GM23338 (cell line): ENCODE results near the gene ATP4A. TPM values are rescaled to one million over a fixed set of nuclear protein-coding genes. Genes with fewer than 3 reads are reported as not detected.
A peak's percentile ranks its signal among the peaks of the same experiment; 100 is the strongest.

Experiments
- ATAC-seq: fragments of 200-7000 bp; cut with Tn5 transposase; 3 replicates; pipeline ENCODE4 v1.9.1; 2020
- DNase-seq: peaks from one replicate; pipeline ENCODE4 v3.0.0-alpha.2; 2015; ENCODE audit warnings: low spot score
- H2AFZ ChIP-seq: fragments of 200-600 bp; sonication (generic); 2 replicates; pipeline ENCODE4 v1.8.0; 2016; ENCODE audit warnings: antibody characterized with exemption, mild to moderate bottlenecking, moderate library complexity
- H3F3A ChIP-seq: fragments of 200-600 bp; sonication (generic); replicated peaks from 2 replicates; pipeline ENCODE4 v1.8.0; 2017; ENCODE audit warnings: antibody characterized with exemption, mixed run types, low read depth
- H3K27ac ChIP-seq: fragments of 200-600 bp; sonication (generic); 2 replicates; pipeline ENCODE4 v1.6.1; 2016; ENCODE audit warnings: low read depth
- H3K27me3 ChIP-seq: fragments of 200-600 bp; sonication (generic); 2 replicates; pipeline ENCODE4 v1.8.0; 2016; ENCODE audit warnings: mild to moderate bottlenecking, mixed run types, moderate library complexity; ENCODE audit not compliant: insufficient read depth
- H3K36me3 ChIP-seq: fragments of 200-600 bp; sonication (generic); 2 replicates; pipeline ENCODE4 v1.8.0; 2016; ENCODE audit warnings: mild to moderate bottlenecking; ENCODE audit not compliant: insufficient read depth
- H3K4me1 ChIP-seq: fragments of 200-600 bp; sonication (generic); 2 replicates; pipeline ENCODE4 v1.8.0; 2016; ENCODE audit warnings: mild to moderate bottlenecking, moderate library complexity; ENCODE audit not compliant: insufficient read depth
- H3K4me2 ChIP-seq: fragments of 200-600 bp; sonication (generic); 2 replicates; pipeline ENCODE4 v1.7.1; 2017; ENCODE audit warnings: mixed run types
- H3K4me3 ChIP-seq: fragments of 200-600 bp; sonication (generic); 2 replicates; pipeline ENCODE4 v1.6.1; 2016; ENCODE audit warnings: mixed run types
- H3K79me2 ChIP-seq: fragments of 200-600 bp; sonication (generic); replicated peaks from 2 replicates; pipeline ENCODE4 v1.8.0; 2017; ENCODE audit warnings: mild to moderate bottlenecking; ENCODE audit not compliant: insufficient read depth
- H3K9me2 ChIP-seq: fragments of 200-600 bp; sonication (generic); 2 replicates; pipeline ENCODE4 v1.8.0; 2017; ENCODE audit not compliant: insufficient read depth
- H4K20me1 ChIP-seq: fragments of 200-600 bp; sonication (generic); replicated peaks from 2 replicates; pipeline ENCODE4 v1.8.0; 2017; ENCODE audit warnings: mild to moderate bottlenecking; ENCODE audit not compliant: insufficient read depth
- H3K27ac Mint-ChIP-seq: 2 replicates; pipeline ENCODE4 v1.8.0; 2020; ENCODE audit warnings: inconsistent platforms, mild to moderate bottlenecking, moderate library complexity, mixed read lengths
- H3K27me3 Mint-ChIP-seq: 3 replicates; pipeline ENCODE4 v1.8.0; 2022; ENCODE audit warnings: low read depth, mild to moderate bottlenecking, moderate library complexity, mixed read lengths, inconsistent platforms; ENCODE audit not compliant: insufficient read depth, poor library complexity
- H3K36me3 Mint-ChIP-seq: 3 replicates; pipeline ENCODE4 v1.8.0; 2021; ENCODE audit warnings: low read depth, mild to moderate bottlenecking, inconsistent platforms, moderate library complexity, mixed read lengths
- H3K4me1 Mint-ChIP-seq: 3 replicates; pipeline ENCODE4 v1.8.0; 2020; ENCODE audit warnings: mild to moderate bottlenecking, inconsistent platforms, mixed read lengths
- H3K4me3 Mint-ChIP-seq: 3 replicates; pipeline ENCODE4 v1.8.0; 2021; ENCODE audit warnings: moderate library complexity, mild to moderate bottlenecking, inconsistent platforms, mixed read lengths
- H3K9me3 Mint-ChIP-seq: 3 replicates; pipeline ENCODE4 v1.8.0; 2020; ENCODE audit warnings: moderate library complexity, mild to moderate bottlenecking, inconsistent platforms, mixed read lengths
- CREB1 ChIP-seq: fragments of 250-450 bp; sonication (Bioruptor Pico); IDR thresholded peaks from 2 replicates; pipeline ENCODE4 v1.5.0; 2020; ENCODE audit warnings: low read depth, mild to moderate bottlenecking, moderate library complexity
- JUNB ChIP-seq: IDR thresholded peaks from one replicate; pipeline ENCODE4 v1.6.1; 2016; ENCODE audit warnings: antibody characterized with exemption; ENCODE audit not compliant: unreplicated experiment
- POLR2AphosphoS5 ChIP-seq: IDR thresholded peaks from 2 replicates; pipeline ENCODE4 v1.6.1; 2016; ENCODE audit warnings: antibody characterized with exemption, low read depth
- ZNF114 ChIP-seq: fragments of 250-450 bp; sonication (Bioruptor Pico); IDR thresholded peaks from 2 replicates; pipeline ENCODE4 v1.5.0; 2020; ENCODE audit warnings: mild to moderate bottlenecking, moderate library complexity
- polyA plus RNA-seq: library from polyadenylated mRNA; unstranded; fragments of >200 nt; fragmentation: Nextera tagmentation; extraction: Ambion mirVana; gene quantifications from 2 replicates; pipeline ENCODE4 v1.2.1, GENCODE V29; 2016
- total RNA-seq: library from RNA; depleted of rRNA; stranded (reverse); fragments of >200 nt; shearing (Covaris generic); gene quantifications from 2 replicates; pipeline ENCODE4 v1.2.3, GENCODE V29; 2014
- TF ChIP-seq, protein P1 (sequence below): IDR thresholded peaks from one replicate; pipeline ENCODE4 v1.6.1; 2018; ENCODE audit warnings: antibody characterized with exemption; ENCODE audit not compliant: unreplicated experiment
- TF ChIP-seq, protein P2 (sequence below): fragments of 250-450 bp; sonication (Bioruptor Pico); IDR thresholded peaks from 2 replicates; pipeline ENCODE4 v1.5.0; 2020; ENCODE audit warnings: mild to moderate bottlenecking, moderate library complexity
- TF ChIP-seq, protein P3 (sequence below), 2 experiments: fragments of 200-600 bp in 1 of 2; sonication (generic) in 1 of 2; conservative IDR thresholded peaks; 2 replicates each; pipeline versions ENCODE4 v1.5.1 to v1.6.1; 2016 to 2017; ENCODE audit warnings: antibody characterized with exemption in 2 of 2, low read depth in 2 of 2, mild to moderate bottlenecking in 2 of 2, moderate library complexity in 1 of 2

Gene ATP4A
- total and polyA plus RNA-seq, 2 experiments from 2014 or later, result 0.61 to 0.63 TPM

DNA sequence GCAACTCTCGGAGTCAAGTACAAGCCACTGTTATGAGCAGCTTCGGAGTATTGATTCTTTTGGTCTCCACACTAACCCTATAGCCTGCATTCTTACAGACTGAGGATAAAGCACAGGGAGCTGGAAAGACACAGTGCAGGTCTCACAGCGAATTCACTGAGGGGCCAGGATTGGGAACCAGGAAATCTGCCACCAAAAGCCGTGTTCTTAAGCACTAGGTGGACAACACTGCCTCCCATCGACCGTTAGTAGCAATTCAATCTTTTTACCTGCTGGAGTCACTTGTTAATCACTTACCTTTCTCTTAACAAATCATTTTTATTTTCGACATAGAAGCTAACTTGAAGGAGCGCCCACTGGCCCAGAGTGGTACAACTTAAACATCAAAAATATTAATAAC, 28.8 kb upstream of the ATP4A start:
- H2AFZ ChIP-seq, result no peak overlapping the region
- ATAC-seq, result peak; percentile 85
- no peak overlapping the region for H3K4me3 ChIP-seq

DNA sequence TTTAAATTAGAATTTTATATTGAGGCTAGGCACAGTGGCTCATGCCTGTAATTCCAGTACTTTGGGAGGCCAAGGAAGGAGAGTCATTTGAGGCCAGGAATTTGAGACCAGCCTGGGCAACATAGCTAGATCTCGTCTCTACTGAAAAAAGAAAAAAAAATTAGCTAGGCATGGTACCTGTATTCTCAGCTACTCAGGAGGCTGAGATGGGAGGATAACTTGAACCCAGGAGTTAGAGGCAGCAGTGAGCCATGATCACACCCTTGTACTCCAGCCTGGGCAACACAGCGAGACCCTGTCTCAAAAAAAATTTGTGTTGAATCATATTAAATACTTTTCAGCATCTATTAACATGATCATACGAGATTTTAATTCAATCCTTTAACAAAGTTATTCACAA, 27.4 kb upstream of the ATP4A start:
- Mint-ChIP-seq H3K27ac (no peak overlapping the region), H3K4me1 (no peaks in the 10 kb centered on the region), H3K9me3 (peaks cover 3% of the 10 kb centered on the region; the same call in 1 of the 3 replicates), H3K36me3 (no peaks in the 10 kb centered on the region), H3K27me3 (peaks cover 7% of the 10 kb centered on the region), H3K4me3 (no peak overlapping the region)
- DNase-seq (no peak), ATAC-seq (no peak)
- Histone ChIP-seq H3K27me3 (0 out of 2 replicates have a peak, but pooled peaks cover 5% of the 10 kb centered on the region), H3K4me3 (no peak overlapping the region), H3K79me2 (no peaks in the 10 kb centered on the region), H3K27ac (no peak overlapping the region), H3K4me2 (no peak overlapping the region), H3K36me3 (no peaks in the 10 kb centered on the region), H4K20me1 (no peaks in the 10 kb centered on the region; the same call in 1 of the 2 replicates), H3K4me1 (no peaks in the 10 kb centered on the region), H2AFZ (no peak overlapping the region), H3K9me2 (no peaks in the 10 kb centered on the region), H3F3A (no peaks in the 10 kb centered on the region)
- TF ChIP-seq JUNB (no peak), ZNF114 (CRISPR knock-in tag) (no peak), POLR2AphosphoS5 (no peak), CREB1 (CRISPR knock-in tag) (no peak)
- TF ChIP-seq, protein P1, sequence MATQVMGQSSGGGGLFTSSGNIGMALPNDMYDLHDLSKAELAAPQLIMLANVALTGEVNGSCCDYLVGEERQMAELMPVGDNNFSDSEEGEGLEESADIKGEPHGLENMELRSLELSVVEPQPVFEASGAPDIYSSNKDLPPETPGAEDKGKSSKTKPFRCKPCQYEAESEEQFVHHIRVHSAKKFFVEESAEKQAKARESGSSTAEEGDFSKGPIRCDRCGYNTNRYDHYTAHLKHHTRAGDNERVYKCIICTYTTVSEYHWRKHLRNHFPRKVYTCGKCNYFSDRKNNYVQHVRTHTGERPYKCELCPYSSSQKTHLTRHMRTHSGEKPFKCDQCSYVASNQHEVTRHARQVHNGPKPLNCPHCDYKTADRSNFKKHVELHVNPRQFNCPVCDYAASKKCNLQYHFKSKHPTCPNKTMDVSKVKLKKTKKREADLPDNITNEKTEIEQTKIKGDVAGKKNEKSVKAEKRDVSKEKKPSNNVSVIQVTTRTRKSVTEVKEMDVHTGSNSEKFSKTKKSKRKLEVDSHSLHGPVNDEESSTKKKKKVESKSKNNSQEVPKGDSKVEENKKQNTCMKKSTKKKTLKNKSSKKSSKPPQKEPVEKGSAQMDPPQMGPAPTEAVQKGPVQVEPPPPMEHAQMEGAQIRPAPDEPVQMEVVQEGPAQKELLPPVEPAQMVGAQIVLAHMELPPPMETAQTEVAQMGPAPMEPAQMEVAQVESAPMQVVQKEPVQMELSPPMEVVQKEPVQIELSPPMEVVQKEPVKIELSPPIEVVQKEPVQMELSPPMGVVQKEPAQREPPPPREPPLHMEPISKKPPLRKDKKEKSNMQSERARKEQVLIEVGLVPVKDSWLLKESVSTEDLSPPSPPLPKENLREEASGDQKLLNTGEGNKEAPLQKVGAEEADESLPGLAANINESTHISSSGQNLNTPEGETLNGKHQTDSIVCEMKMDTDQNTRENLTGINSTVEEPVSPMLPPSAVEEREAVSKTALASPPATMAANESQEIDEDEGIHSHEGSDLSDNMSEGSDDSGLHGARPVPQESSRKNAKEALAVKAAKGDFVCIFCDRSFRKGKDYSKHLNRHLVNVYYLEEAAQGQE, result no peak
- TF ChIP-seq, protein P2, sequence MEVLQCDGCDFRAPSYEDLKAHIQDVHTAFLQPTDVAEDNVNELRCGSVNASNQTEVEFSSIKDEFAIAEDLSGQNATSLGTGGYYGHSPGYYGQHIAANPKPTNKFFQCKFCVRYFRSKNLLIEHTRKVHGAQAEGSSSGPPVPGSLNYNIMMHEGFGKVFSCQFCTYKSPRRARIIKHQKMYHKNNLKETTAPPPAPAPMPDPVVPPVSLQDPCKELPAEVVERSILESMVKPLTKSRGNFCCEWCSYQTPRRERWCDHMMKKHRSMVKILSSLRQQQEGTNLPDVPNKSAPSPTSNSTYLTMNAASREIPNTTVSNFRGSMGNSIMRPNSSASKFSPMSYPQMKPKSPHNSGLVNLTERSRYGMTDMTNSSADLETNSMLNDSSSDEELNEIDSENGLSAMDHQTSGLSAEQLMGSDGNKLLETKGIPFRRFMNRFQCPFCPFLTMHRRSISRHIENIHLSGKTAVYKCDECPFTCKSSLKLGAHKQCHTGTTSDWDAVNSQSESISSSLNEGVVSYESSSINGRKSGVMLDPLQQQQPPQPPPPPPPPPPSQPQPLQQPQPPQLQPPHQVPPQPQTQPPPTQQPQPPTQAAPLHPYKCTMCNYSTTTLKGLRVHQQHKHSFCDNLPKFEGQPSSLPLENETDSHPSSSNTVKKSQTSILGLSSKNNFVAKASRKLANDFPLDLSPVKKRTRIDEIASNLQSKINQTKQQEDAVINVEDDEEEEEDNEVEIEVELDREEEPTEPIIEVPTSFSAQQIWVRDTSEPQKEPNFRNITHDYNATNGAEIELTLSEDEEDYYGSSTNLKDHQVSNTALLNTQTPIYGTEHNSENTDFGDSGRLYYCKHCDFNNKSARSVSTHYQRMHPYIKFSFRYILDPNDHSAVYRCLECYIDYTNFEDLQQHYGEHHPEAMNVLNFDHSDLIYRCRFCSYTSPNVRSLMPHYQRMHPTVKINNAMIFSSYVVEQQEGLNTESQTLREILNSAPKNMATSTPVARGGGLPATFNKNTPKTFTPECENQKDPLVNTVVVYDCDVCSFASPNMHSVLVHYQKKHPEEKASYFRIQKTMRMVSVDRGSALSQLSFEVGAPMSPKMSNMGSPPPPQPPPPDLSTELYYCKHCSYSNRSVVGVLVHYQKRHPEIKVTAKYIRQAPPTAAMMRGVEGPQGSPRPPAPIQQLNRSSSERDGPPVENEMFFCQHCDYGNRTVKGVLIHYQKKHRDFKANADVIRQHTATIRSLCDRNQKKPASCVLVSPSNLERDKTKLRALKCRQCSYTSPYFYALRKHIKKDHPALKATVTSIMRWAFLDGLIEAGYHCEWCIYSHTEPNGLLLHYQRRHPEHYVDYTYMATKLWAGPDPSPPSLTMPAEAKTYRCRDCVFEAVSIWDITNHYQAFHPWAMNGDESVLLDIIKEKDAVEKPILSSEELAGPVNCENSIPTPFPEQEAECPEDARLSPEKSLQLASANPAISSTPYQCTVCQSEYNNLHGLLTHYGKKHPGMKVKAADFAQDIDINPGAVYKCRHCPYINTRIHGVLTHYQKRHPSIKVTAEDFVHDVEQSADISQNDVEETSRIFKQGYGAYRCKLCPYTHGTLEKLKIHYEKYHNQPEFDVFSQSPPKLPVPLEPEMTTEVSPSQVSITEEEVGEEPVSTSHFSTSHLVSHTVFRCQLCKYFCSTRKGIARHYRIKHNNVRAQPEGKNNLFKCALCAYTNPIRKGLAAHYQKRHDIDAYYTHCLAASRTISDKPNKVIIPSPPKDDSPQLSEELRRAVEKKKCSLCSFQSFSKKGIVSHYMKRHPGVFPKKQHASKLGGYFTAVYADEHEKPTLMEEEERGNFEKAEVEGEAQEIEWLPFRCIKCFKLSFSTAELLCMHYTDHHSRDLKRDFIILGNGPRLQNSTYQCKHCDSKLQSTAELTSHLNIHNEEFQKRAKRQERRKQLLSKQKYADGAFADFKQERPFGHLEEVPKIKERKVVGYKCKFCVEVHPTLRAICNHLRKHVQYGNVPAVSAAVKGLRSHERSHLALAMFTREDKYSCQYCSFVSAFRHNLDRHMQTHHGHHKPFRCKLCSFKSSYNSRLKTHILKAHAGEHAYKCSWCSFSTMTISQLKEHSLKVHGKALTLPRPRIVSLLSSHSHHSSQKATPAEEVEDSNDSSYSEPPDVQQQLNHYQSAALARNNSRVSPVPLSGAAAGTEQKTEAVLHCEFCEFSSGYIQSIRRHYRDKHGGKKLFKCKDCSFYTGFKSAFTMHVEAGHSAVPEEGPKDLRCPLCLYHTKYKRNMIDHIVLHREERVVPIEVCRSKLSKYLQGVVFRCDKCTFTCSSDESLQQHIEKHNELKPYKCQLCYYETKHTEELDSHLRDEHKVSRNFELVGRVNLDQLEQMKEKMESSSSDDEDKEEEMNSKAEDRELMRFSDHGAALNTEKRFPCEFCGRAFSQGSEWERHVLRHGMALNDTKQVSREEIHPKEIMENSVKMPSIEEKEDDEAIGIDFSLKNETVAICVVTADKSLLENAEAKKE (CRISPR knock-in tag), result no peak

More for the DNA sequence above, 28.8 kb upstream of the ATP4A start:
- Mint-ChIP-seq H3K9me3 (no peaks in the 10 kb centered on the region; the same call in 2 of the 3 replicates), H3K4me3 (no peak overlapping the region), H3K4me1 (no peaks in the 10 kb centered on the region), H3K27me3 (peaks cover 6% of the 10 kb centered on the region), H3K36me3 (no peaks in the 10 kb centered on the region), H3K27ac (no peak overlapping the region)
- Histone ChIP-seq H3K79me2 (no peaks in the 10 kb centered on the region), H3K36me3 (no peaks in the 10 kb centered on the region), H3K4me1 (no peaks in the 10 kb centered on the region), H4K20me1 (no peaks in the 10 kb centered on the region; the same call in 1 of the 2 replicates), H3K9me2 (no peaks in the 10 kb centered on the region), H3K27me3 (0 out of 2 replicates have a peak, but pooled peaks cover 5% of the 10 kb centered on the region), H3K4me2 (no peak overlapping the region), H3K27ac (no peak overlapping the region), H3F3A (no peaks in the 10 kb centered on the region)
- TF ChIP-seq, protein P3, sequence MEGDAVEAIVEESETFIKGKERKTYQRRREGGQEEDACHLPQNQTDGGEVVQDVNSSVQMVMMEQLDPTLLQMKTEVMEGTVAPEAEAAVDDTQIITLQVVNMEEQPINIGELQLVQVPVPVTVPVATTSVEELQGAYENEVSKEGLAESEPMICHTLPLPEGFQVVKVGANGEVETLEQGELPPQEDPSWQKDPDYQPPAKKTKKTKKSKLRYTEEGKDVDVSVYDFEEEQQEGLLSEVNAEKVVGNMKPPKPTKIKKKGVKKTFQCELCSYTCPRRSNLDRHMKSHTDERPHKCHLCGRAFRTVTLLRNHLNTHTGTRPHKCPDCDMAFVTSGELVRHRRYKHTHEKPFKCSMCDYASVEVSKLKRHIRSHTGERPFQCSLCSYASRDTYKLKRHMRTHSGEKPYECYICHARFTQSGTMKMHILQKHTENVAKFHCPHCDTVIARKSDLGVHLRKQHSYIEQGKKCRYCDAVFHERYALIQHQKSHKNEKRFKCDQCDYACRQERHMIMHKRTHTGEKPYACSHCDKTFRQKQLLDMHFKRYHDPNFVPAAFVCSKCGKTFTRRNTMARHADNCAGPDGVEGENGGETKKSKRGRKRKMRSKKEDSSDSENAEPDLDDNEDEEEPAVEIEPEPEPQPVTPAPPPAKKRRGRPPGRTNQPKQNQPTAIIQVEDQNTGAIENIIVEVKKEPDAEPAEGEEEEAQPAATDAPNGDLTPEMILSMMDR (conservative IDR thresholded peaks at IDR 0.05; ENCODE audit: low read depth in 2 of 2), result peak; percentile 79 to 85
- TF ChIP-seq JUNB, result no peak
- peak; percentile 87 for DNase-seq
